ENCODE results near the gene CCNG2. TPM values are rescaled to one million over a fixed set of nuclear protein-coding genes. Genes with fewer than 3 reads are reported as not detected.

The CCNG2 gene
- total RNA-seq, 2 donors from 2014 or later, result 61.3 to 106 TPM

DNA sequence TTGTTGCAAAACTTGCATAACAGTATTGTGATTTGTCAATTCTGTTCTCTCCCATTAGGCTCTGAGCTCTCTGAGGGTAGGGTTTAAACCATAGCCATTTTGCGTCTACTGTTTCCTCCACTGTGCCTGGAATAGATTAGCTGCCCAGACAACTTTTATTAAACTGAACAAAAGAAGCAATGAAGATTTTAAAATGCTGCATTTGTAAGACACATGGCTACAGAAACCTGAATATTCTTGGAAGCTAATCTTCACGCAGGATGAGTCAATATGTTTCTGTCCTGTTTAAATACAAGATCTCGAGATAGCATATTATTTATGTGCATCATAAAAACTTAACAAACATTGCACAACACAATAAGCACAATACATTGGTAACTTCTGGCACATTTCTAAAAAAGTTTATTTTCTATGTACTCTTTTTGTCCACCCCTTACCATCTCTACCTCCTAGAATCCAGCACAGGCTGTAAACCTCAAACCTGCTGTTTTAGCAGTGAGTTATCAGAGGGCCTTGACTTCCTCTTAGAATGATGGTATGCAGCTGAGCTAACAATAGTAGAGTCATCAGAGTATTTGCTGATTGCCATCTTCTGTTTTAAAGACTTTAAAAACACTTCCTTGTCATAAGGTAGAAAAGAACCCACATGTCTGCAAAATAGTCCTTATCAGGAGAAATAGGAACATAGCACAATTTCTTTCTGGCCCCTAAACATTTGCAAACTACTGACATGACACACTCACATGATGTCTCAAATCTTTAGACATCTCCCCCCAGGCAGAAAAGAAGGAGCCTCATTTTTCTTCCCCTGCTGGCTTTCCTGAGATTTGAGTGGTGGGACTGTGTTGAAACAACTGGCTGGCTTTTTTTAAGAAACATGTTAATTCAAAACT is 10.6 kb upstream of the CCNG2 start:
- Histone ChIP-seq H3K27me3 (replicated peaks; ENCODE audit: insufficient read depth) (no peaks in the 10 kb centered on the region), H3K36me3 (no peaks in the 10 kb centered on the region), H3K27ac (peak overlapping the region; percentile 67 to 79), H3K4me3 (no peak overlapping the region), H3K9me3 (no peaks in the 10 kb centered on the region), H3K4me1 (replicated peaks) (peaks cover 25% of the 10 kb centered on the region)
- intact Hi-C loops (cut with DNase I), result no loop called here
- TF ChIP-seq POLR2AphosphoS5 (IDR thresholded peaks at IDR 0.05) (peak; percentile 78), POLR2A (IDR thresholded peaks at IDR 0.05) (no peak)
- TF ChIP-seq, protein P1, sequence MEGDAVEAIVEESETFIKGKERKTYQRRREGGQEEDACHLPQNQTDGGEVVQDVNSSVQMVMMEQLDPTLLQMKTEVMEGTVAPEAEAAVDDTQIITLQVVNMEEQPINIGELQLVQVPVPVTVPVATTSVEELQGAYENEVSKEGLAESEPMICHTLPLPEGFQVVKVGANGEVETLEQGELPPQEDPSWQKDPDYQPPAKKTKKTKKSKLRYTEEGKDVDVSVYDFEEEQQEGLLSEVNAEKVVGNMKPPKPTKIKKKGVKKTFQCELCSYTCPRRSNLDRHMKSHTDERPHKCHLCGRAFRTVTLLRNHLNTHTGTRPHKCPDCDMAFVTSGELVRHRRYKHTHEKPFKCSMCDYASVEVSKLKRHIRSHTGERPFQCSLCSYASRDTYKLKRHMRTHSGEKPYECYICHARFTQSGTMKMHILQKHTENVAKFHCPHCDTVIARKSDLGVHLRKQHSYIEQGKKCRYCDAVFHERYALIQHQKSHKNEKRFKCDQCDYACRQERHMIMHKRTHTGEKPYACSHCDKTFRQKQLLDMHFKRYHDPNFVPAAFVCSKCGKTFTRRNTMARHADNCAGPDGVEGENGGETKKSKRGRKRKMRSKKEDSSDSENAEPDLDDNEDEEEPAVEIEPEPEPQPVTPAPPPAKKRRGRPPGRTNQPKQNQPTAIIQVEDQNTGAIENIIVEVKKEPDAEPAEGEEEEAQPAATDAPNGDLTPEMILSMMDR (IDR thresholded peaks at IDR 0.05), result no peak
- WGBS, result 10% methylated on average over 3 of the region's 3 CpGs
- DNase-seq (ENCODE audit: low spot score), result peak; percentile 52

DNA sequence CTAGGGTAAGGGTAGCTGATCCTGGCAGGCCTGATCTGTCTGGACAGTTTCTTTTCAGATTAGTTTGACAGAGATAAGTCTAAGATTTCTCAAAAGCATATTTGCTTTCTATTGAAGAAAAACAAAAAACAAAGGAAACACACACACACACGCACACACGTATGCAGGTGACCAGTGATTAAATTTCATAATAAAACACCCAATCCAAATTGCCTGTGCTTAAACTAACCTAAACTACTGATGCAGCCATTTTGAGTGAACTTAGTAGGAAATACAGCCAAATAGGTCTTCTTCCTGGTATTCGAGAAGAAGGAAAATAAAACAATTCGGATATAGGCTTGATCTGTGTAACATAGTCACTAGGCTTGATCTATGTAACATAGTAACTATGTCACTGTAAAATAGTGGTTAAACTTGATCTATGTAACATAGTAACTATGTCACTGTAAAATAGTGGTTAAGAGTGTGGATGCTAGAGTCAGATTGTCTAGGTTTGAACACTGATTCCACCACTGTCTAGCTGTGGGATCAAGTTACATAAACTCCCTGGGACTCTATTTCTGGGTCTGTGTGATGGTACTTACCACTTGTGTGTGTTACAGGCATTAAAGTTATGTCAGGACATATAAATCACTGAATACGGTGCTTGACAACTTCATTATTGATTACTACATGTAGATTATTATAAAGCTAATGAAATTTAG is 9.8 kb upstream of the CCNG2 start:
- H3K4me1 ChIP-seq (replicated peaks), result peaks cover 23% of the 10 kb centered on the region
- intact Hi-C loops (cut with DNase I), result no loop called here
- WGBS, result 32% methylated on average over 5 of the region's 5 CpGs
- no peaks in the 10 kb centered on the region for H3K36me3 ChIP-seq
- no peak for DNase-seq (ENCODE audit: low spot score)
- no peaks in the 10 kb centered on the region for H3K9me3 ChIP-seq
- H3K27me3 ChIP-seq (replicated peaks; ENCODE audit: insufficient read depth), result no peaks in the 10 kb centered on the region
- H3K4me3 ChIP-seq, result no peak overlapping the region
- TF ChIP-seq, protein P1 (IDR thresholded peaks at IDR 0.05), result no peak
- no peak for TF ChIP-seq POLR2A (IDR thresholded peaks at IDR 0.05)
- H3K27ac ChIP-seq, result peak overlapping the region; percentile 67 to 79

DNA sequence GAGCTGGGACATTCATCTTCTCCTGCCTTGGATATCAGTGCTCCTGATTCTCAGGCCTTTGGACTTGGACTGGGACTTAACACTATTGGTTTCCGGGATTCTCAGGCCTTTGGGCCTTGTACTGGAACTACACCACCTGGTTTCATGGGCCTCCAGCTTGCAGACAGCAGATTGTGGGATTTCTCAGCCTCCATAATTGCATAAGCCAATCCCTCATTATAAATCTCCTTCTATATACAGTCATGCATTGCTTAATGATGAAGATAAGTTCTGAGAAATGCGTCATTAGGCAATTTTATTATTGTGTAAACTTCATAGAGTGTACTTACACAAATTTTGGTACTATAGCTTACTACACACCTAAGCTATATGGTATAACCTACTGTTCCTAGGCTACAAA is 8.9 kb upstream of the CCNG2 start:
- Histone ChIP-seq H3K4me3 (no peak overlapping the region), H3K27ac (peak overlapping the region; percentile 67 to 79), H3K27me3 (replicated peaks; ENCODE audit: insufficient read depth) (no peaks in the 10 kb centered on the region), H3K4me1 (replicated peaks) (peaks cover 18% of the 10 kb centered on the region), H3K36me3 (no peaks in the 10 kb centered on the region), H3K9me3 (no peaks in the 10 kb centered on the region)
- 89% methylated on average over 2 of the region's 2 CpGs for WGBS
- TF ChIP-seq POLR2AphosphoS5 (IDR thresholded peaks at IDR 0.05) (no peak), POLR2A (IDR thresholded peaks at IDR 0.05) (no peak)
- TF ChIP-seq, protein P1 (IDR thresholded peaks at IDR 0.05), result no peak
- DNase-seq (ENCODE audit: low spot score), result no peak
- intact Hi-C loops (cut with DNase I), result no loop called here

DNA sequence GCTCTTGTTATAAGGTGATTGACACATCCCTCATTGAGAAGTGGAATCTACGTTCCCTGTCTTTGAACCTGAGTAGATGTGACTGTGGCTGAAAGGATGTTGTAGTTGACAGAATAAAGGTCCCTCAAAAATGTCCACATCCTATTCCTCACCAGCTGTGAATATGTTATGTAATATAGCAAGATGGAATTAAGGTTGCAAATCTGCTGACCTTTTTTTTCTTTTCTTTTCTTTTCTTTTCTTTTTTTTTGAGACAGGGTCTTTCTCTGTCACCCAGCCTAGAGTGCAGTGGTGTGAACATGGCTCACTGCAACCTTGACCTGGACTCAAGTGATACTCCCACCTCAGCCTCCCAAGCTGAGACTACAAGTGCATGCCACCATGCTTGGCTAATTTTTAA is 7.2 kb upstream of the CCNG2 start:
- no peak overlapping the region for H3K27ac ChIP-seq
- H3K4me3 ChIP-seq, result no peak overlapping the region
- DNase-seq (ENCODE audit: low spot score), result no peak
- H3K36me3 ChIP-seq, result no peaks in the 10 kb centered on the region
- no peaks in the 10 kb centered on the region for H3K9me3 ChIP-seq
- H3K27me3 ChIP-seq (replicated peaks; ENCODE audit: insufficient read depth), result no peaks in the 10 kb centered on the region
- WGBS, result 92% methylated on average over 1 of the region's 1 CpG
- TF ChIP-seq POLR2AphosphoS5 (IDR thresholded peaks at IDR 0.05), result no peak
- TF ChIP-seq, protein P1 (IDR thresholded peaks at IDR 0.05), result no peak
- TF ChIP-seq POLR2A (IDR thresholded peaks at IDR 0.05), result no peak
- H3K4me1 ChIP-seq (replicated peaks), result peaks cover 15% of the 10 kb centered on the region
- intact Hi-C loops (cut with DNase I), result no loop called here
